Activated CD8-positive, alpha-beta memory T cell treated with anti-CD3 and anti-CD28 coated beads, Interleukin-2, amount 50 U/mL, for 48 hours (primary cell): Measurements from ENCODE around the gene TMEM196.

Source experiments
- DNase-seq: peaks from one replicate; pipeline ENCODE4 v3.0.0-alpha.2; 2020

Gene TMEM196

DNA sequence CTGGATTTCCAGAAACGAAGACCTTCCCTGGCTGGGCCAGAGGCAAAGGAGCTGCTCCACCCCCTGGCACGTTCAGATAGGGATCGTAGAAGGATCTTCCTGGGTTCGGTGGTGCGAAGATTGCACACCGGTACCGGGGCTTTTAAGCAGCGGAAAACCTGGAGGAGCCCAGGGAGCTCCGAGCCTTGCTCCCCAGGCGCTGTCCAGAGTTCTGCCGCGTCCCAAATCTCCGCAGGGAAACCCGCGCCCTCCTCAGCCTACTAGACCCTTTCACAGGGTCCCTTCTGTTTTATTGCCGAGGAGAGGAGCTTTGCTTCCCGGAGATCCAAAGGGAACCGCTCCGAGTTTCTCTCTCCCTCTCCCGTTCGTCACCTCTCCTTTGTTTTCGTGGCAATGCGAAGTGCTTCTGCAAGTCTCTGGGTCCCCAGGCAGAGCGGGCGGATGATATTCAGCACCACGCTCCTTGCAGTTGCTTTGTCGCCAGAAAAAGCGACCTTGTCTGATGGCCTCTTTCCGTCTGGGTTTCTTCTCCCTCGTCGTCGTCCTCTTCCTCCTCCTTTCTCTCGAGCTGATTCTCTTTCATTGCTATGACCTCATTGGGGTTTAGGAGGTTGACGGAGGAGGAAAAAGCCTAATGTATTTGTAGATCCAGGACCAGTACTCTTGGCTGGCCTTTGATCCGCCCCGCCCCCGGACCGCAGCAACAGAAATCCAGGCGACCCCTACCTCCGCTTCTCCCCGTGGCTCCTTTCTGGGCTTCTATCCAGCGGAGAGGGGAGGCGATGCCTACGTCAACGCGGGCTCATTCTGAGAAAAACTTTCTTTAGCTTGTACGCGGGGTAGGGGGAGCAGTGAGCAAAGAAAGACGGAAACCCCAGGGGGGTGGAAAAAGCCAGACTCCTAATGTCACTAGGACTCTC, at the start of gene TMEM196:
Gene TMEM196 (minus strand): TSS at position 777 of the 920 bp plus-strand sequence. CDS start 921 bp downstream, outside the sequence.
- DNase-seq, result no peak

DNA sequence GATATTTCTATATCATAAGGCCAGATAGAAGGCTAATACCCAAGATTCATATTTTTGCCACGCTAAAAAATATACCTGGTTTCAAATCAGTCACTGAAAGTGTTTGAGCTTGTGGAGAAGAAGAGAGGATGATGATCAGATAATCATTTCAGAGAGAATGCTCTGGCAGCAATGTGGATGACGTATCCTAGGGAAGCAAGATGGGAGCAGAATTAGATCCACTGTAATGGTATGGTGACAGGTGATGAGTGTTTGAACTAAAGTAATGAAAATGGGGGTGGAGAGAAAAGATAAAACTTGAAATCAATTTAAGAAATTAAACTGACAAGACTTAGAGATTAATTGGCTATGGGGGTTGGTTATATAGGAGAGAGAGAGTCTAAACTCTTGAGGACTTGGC, 42.7 kb upstream of the TMEM196 start:
- DNase-seq, result no peak

DNA sequence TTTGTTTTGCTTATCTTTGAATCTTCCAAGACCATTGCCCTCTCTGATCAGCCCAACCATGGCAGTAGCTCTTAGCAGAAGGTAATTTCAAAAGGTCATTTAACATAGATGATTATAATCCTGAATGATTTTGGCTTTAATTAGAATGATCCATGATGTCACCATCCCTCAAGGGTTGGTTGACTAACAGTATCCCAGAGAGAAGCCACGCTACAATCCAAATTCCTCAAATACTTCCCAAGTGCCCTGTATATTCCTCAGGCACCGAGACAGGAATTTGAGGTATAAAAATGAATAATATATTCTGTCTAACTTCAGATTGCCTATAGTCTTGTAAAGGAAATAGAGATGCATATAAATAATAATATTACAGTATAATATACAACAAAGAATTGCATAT, 42.1 kb upstream of the TMEM196 start:
- DNase-seq, result no peak

- no peak for DNase-seq
Measured at GRCh38 chr7:19814776-19815175, 41.4 kb upstream of the TMEM196 start.

DNA sequence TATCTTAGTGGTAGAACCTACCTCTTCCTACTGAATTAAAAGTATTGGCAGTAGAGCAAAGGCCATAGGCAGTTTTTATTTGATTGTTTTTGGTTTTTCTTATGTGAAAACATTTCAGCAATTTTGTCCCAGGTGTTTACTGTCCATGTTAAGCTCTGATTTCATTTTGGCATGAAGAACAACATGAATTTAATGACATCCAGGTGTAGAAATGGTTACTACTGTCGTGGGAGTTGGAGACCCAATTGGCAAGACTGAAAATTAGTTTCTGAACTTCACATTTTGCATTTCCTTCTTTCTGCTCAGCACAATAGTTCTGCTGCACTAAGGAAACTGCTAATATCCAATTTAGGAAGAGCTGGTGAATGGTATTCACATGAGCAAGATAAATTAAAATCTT, 38.0 kb upstream of the TMEM196 start:
- no peak for DNase-seq

- no peak for DNase-seq
Measured at GRCh38 chr7:19798986-19799385, 25.6 kb upstream of the TMEM196 start.

DNA sequence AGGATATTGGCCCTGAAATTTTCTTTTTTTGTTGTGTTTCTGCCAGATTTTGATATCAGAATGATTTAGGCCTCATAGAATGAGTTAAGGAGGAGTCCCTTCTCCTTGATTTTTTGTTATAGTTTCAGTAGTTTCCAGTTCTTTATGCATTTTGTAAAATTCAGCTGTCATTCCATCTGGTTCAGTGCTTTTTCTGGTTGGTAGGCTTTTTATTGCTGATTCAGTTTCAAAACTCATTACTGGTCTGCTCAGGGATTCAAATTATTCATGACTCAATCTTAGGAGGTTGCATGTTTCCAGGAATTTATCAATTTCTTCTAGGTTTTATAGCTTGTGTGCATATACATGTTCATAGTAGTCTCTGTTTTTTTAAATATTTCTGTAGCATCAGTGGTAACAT, 10.1 kb upstream of the TMEM196 start:
- DNase-seq, result no peak

- no peak for DNase-seq
Measured at GRCh38 chr7:19776981-19777380, 3.6 kb upstream of the TMEM196 start.

DNA sequence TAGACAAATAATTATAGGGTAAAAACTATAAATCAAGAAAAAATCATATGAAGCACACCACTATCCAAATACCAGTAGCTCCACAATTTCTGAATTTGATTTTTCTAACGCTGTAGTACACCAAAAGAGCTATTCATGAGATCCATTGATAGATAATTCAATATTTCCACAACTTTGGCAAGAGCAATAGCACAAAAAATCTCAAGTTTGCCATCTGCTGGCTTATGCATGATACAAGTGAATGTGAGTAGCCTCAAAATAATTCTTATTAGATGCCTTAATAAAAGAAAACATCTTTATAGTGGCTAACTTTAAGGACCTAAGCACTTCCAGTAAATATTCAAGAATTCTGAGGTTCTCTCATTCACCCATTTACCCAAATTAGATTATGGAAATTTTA, 2.2 kb upstream of the TMEM196 start:
- DNase-seq, result no peak

- no peak for DNase-seq
Measured at GRCh38 chr7:19772306-19772705, 1.1 kb downstream of the TMEM196 start.

DNA sequence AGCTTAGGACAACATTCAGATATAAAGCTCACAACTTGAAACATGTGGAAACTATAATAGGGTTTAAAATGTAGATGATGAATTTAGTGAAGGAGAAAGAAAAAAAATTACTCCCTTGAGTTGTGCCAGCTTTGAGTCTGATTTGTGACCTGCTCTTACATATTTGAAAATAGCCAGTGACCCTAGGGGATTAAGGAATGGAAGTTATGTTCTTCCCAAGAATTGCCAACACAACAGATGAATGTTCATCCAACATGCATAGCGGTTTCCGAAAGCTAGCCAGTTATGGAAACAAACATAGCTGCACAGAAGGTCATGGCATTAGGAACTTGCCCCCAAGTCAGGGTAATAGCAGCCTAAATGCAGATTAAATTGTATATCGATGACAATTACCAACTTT, 10.8 kb downstream of the TMEM196 start:
- DNase-seq, result no peak

DNA sequence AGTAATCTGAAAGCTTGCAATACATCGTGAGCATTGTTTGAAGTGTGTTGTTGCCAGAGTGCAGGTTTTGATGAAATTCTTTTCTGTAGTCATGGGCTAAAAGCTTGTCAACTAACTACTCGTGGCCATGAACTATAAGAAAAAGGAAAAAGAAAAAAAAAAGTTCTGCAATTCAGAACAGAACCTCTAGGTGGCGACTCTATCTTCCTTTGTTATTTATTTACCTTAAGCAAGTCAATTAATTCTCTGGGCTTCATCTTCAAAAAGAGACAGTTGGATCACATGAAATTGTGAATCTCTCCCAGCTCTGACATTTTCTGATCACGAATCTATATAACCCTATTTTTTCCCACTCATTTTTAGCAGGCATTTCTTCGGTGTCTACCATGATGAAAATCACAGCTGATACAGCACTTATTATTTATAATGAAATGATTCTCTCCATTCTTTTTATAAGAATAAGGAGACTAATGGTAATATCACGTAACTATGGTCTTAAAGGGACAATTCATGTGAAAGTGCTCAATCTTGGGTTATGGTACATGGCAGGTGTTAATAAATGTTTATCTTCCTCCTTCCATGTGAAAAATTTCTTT, 18.8 kb downstream of the TMEM196 start:
- DNase-seq, result no peak

GRCh38 chr7:19752020-19752419, 21.4 kb downstream of the TMEM196 start:
- DNase-seq, result no peak

DNA sequence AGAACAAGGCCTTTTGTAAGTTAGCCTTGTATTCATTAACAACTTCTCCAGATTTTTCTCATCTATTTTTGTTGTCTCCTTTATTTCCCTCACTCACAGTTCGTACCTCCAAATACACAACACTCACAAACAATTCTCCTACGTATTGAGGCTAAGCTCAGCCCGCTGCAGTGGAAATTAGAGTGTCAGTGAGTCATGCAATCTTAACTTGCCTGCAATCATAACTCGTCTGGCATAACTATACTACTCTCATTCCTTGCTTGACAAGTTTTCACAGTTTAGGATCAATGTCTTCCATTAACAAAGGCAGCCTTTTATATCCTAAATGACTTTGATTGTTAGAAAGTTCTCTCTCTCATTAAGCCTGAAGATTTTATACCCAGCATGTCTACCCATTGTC, 23.8 kb downstream of the TMEM196 start:
- no peak for DNase-seq

DNA sequence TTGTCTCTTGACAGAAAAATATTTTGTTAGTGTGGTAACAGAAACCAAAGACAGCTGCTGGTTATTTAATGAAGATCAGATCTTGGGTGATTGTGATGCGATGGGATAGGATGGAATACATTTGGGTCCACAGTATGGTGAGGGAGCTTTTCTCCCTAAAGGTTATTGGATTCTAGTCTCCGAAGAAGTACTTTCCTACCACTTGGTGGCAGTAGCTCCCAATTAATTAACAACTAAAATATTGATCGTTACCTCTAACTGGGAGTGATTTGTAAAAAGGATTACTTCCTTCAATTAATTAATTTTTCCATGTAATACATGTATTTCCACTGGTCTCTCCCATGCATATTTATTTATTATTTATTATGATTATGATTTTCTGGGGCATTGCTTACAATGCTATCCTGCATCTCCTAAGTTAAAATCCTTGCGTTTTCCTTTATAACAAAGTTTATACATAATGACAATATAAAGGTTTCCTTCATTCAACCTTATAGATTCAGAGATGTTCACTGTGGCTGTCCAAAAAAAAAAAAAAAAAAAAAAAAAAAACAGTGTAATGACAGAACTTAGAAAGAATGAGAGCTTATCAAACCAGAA, 25.6 kb downstream of the TMEM196 start:
- DNase-seq, result no peak

DNA sequence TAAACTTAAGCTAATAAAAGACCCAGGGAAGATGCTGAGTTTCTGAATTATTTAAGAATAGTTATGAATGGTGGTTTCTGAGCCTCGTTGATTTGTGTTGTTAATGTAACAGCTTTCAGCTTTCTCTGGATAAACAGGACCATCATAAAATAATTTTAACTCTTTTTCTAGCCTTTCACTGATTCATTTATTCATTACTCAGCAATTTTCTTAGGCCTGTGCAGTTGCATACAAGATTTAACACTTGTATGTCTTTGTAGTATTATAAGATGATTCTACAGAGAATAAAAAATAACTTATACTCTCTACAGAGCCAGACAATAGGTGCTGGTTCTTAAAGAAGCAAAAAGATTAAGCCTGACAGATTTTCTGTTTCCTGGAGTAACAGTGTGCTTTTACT, 29.3 kb downstream of the TMEM196 start:
- DNase-seq, result no peak

DNA sequence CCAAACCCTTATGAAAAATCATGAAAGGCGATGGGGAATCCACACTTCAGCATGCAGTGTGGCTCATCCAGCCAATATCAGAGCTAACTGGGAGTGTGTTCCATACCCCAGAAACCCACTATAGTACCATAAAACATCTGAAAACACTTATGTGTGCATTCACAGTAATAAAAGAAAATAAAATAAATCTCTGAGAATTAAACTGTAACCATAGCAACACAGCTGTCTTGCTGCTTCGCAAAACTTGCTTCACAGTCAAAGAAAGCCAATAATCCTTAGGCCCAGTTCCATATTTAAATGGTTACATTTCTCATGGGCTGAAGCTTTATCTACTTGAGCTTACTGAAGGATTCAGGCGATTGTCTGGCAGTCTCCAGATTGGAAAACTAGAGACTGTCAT, 44.7 kb downstream of the TMEM196 start:
- DNase-seq, result no peak

DNA sequence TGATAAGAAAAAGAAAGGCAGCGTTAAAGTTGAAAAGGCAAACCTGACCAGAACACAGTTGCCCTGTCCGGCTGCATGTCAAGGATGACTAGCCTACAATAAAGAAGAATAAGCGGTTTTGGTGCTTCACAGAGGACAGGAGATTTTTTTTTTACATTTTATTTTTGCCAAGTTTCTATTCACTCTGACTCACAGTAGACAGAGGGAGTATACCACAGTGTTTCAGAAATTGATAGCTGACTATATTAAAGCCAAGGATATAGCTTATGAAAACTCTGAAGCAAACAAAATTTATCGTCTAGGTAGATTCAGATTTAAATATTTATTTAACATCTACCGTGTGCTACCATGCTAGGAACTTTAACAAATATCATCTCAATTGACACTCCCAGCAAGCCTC, 47.6 kb downstream of the TMEM196 start:
- no peak for DNase-seq

- DNase-seq, result no peak
Measured at GRCh38 chr7:19715499-19715898, 57.9 kb downstream of the TMEM196 start.

- no peak for DNase-seq
Measured at GRCh38 chr7:19713676-19714075, 59.7 kb downstream of the TMEM196 start.

DNA sequence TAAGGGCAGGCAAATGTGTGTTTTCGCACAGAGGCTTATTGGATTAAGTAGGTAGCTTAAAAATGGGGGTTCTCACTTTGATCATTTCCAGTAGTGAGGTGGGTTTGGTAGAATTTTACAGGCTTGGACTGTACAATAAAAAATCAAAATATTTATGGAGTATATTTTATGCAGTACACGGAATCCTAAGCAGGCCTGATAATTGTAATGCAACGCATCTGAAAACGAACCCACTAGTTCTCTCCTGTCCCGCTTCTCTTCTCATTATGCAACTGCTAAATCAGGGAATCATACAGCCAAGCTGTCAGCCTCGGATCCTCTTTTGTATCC, 64.2 kb downstream of the TMEM196 start:
- DNase-seq, result no peak

GRCh38 chr7:19708397-19709248, 64.8 kb downstream of the TMEM196 start, which contains the start of gene POLR1F:
TSS of gene POLR1F (minus strand) at chr7:19709037. CDS start at chr7:19709016, 21 bp downstream.
- peak; percentile 95 for DNase-seq

GRCh38 chr7:19707240-19707639, 66.2 kb downstream of the TMEM196 start:
- DNase-seq, result no peak
